ACC112 (cell line): Measurements from ENCODE around the gene KIAA0319L.

Source experiments
- H2AFZ ChIP-seq: fragments of 200-600 bp; sonication (generic); one replicate; pipeline ENCODE4 v1.6.0; 2017; ENCODE audit warnings: antibody characterized with exemption, low read length; ENCODE audit not compliant: unreplicated experiment
- H3K27ac ChIP-seq: fragments of 200-600 bp; sonication (generic); 2 replicates; pipeline ENCODE4 v1.5.1; 2014; ENCODE audit warnings: low read depth, mild to moderate bottlenecking, antibody characterized with exemption, low read length, moderate library complexity
- H3K27me3 ChIP-seq: fragments of 200-600 bp; sonication (generic); 2 replicates; pipeline ENCODE4 v1.6.1; 2014; ENCODE audit warnings: mild to moderate bottlenecking, antibody characterized with exemption, low read length, moderate library complexity, mixed read lengths; ENCODE audit not compliant: insufficient read depth
- H3K36me3 ChIP-seq: fragments of 200-600 bp; sonication (generic); 2 replicates; pipeline ENCODE4 v1.6.1; 2016; ENCODE audit warnings: mild to moderate bottlenecking, antibody characterized with exemption, low read length, moderate library complexity, mixed read lengths; ENCODE audit not compliant: insufficient read depth
- H3K4me1 ChIP-seq: fragments of 200-600 bp; sonication (generic); one replicate; pipeline ENCODE4 v1.6.1; 2016; ENCODE audit warnings: low read length, mixed read lengths; ENCODE audit not compliant: insufficient read depth, unreplicated experiment, control insufficient read depth
- H3K4me3 ChIP-seq: fragments of 200-600 bp; sonication (generic); 2 replicates; pipeline ENCODE4 v1.5.1; 2014; ENCODE audit warnings: mild to moderate bottlenecking, low read depth, low read length
- H3K79me2 ChIP-seq: fragments of 200-600 bp; sonication (generic); one replicate; pipeline ENCODE4 v1.6.0; 2016; ENCODE audit warnings: low read length; ENCODE audit not compliant: control insufficient read depth, unreplicated experiment, insufficient read depth

Gene KIAA0319L

DNA sequence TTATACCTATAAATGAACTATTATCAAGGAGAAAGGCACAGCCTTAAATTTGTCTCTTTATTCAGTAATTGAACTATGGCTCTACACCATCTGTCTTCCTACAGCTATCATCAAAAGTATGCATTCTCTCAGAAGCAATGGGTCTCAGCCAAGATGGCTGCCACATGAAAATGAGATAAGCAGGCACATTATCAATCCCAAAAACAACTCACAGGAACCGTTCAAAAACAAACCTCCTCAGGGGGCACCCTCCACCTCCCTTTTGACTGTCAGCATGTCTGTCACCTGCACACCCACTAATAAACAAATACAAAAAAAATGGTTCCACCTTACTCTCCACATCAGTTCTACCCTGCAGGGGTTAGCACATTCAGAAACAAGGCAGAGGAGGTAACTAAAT is 23.6 kb downstream of the KIAA0319L start:
- Histone ChIP-seq H3K36me3 (peaks cover 35% of the 10 kb centered on the region), H3K4me3 (no peak overlapping the region), H2AFZ (no peak overlapping the region), H3K4me1 (peaks cover 9% of the 10 kb centered on the region), H3K27me3 (no peaks in the 10 kb centered on the region), H3K79me2 (peaks cover 9% of the 10 kb centered on the region), H3K27ac (no peak overlapping the region)

GRCh38 chr1:35532497-35533223 is 24.5 kb downstream of the KIAA0319L start:
- no peak overlapping the region for H2AFZ ChIP-seq
- H3K4me3 ChIP-seq, result no peak overlapping the region
- H3K79me2 ChIP-seq, result peaks cover 9% of the 10 kb centered on the region
- peaks cover 35% of the 10 kb centered on the region for H3K36me3 ChIP-seq
- no peaks in the 10 kb centered on the region for H3K27me3 ChIP-seq
- H3K27ac ChIP-seq, result no peak overlapping the region
- peaks cover 1% of the 10 kb centered on the region for H3K4me1 ChIP-seq

- Histone ChIP-seq H3K36me3 (peaks cover 32% of the 10 kb centered on the region), H3K27me3 (no peaks in the 10 kb centered on the region), H3K27ac (no peak overlapping the region), H3K79me2 (peaks cover 2% of the 10 kb centered on the region), H3K4me3 (no peak overlapping the region), H2AFZ (no peak overlapping the region), H3K4me1 (no peaks in the 10 kb centered on the region)
Measured at GRCh38 chr1:35531368-35531767, 25.8 kb downstream of the KIAA0319L start.

GRCh38 chr1:35530946-35531345 is 26.3 kb downstream of the KIAA0319L start:
- Histone ChIP-seq H3K27me3 (no peaks in the 10 kb centered on the region), H2AFZ (no peak overlapping the region), H3K27ac (no peak overlapping the region), H3K4me1 (no peaks in the 10 kb centered on the region), H3K79me2 (no peaks in the 10 kb centered on the region), H3K36me3 (peaks cover 31% of the 10 kb centered on the region), H3K4me3 (no peak overlapping the region)

GRCh38 chr1:35530168-35530567 is 27.0 kb downstream of the KIAA0319L start:
- H2AFZ ChIP-seq, result no peak overlapping the region
- no peaks in the 10 kb centered on the region for H3K79me2 ChIP-seq
- H3K4me3 ChIP-seq, result no peak overlapping the region
- H3K4me1 ChIP-seq, result no peaks in the 10 kb centered on the region
- H3K36me3 ChIP-seq, result peaks cover 35% of the 10 kb centered on the region
- no peak overlapping the region for H3K27ac ChIP-seq
- H3K27me3 ChIP-seq, result no peaks in the 10 kb centered on the region

- Histone ChIP-seq H3K4me3 (no peak overlapping the region), H3K79me2 (no peaks in the 10 kb centered on the region), H3K36me3 (peaks cover 4% of the 10 kb centered on the region), H3K4me1 (no peaks in the 10 kb centered on the region), H2AFZ (no peak overlapping the region), H3K27me3 (no peaks in the 10 kb centered on the region), H3K27ac (no peak overlapping the region)
Measured at GRCh38 chr1:35524106-35524505, 33.1 kb downstream of the KIAA0319L start.

DNA sequence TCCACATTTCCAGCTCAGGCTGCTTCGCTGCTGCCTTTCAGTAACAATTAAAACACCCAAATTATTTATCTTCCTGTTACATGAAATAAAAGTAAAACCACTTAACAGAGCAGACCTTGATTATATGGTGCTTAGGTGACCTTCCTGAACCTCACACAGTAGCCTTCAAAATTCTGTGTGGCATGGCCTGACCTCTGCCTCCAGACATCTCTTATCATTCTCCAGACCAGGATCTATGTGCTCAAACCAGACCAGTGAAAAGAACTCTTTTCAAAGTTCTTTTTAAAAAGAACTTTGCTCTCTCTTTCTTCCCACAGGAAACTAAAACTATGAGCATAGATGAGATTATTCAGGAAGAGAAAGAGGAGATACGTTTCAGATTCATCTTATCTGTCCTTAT is 37.8 kb downstream of the KIAA0319L start:
- peaks cover 8% of the 10 kb centered on the region for H3K79me2 ChIP-seq

GRCh38 chr1:35518183-35518582 is 39.0 kb downstream of the KIAA0319L start:
- H2AFZ ChIP-seq, result no peak overlapping the region
- no peaks in the 10 kb centered on the region for H3K27me3 ChIP-seq
- no peaks in the 10 kb centered on the region for H3K4me1 ChIP-seq
- H3K4me3 ChIP-seq, result no peak overlapping the region
- H3K27ac ChIP-seq, result no peak overlapping the region
- no peaks in the 10 kb centered on the region for H3K36me3 ChIP-seq
- peaks cover 13% of the 10 kb centered on the region for H3K79me2 ChIP-seq

More for the DNA sequence above, 37.8 kb downstream of the KIAA0319L start:
- no peak overlapping the region for H2AFZ ChIP-seq
- no peaks in the 10 kb centered on the region for H3K36me3 ChIP-seq
- H3K4me3 ChIP-seq, result no peak overlapping the region
- H3K4me1 ChIP-seq, result no peaks in the 10 kb centered on the region
- H3K27me3 ChIP-seq, result no peaks in the 10 kb centered on the region
- H3K27ac ChIP-seq, result no peak overlapping the region

DNA sequence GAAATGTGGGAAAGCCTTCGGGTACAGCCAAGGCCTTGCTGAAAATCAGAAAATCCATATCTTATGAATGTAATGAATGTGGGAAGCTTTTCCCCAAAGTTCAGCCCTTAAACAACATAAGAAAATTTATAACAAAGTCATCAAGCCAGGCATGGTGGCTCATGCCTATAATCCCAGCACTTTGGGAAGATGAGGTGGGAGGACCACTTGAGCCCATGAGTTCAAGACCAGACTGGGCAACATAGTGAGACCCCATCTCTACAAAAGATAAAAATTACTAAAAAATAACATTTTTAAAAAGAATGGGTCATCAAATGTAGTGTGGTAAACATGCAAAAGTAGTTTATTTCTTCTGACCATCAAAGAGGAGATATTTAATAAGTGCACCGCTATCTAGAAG is 45.9 kb downstream of the KIAA0319L start:
- Histone ChIP-seq H3K4me3 (no peak overlapping the region), H3K27me3 (no peaks in the 10 kb centered on the region), H3K4me1 (peaks cover 17% of the 10 kb centered on the region), H2AFZ (no peak overlapping the region), H3K79me2 (peaks cover 31% of the 10 kb centered on the region), H3K27ac (no peak overlapping the region), H3K36me3 (no peaks in the 10 kb centered on the region)

DNA sequence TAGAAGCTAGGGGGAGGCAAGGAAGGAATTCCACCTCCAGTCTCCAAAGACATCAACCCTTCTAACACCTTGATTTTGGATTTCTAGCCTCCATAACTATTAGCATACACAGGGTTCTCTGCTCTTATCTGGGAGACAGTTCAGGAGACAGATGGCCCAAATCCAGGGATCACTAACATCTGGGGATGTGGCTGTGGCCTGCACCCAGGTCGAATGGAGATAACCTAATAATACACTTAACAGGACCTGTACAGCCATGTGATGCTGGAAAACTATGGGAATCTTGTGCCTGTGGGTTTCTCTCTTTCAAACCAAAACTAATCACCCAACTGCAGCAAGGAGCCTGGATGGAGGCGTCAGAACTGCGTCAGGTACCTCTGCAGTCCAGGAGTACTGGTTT is 47.6 kb downstream of the KIAA0319L start:
- no peaks in the 10 kb centered on the region for H3K36me3 ChIP-seq
- H3K27ac ChIP-seq, result no peak overlapping the region
- peaks cover 30% of the 10 kb centered on the region for H3K79me2 ChIP-seq

GRCh38 chr1:35507947-35508346 is 49.3 kb downstream of the KIAA0319L start:
- Histone ChIP-seq H3K27me3 (no peaks in the 10 kb centered on the region), H3K36me3 (0 out of 2 replicates have a peak, but pooled peaks cover 5% of the 10 kb centered on the region), H3K27ac (no peak overlapping the region), H2AFZ (no peak overlapping the region), H3K4me3 (no peak overlapping the region), H3K79me2 (peaks cover 24% of the 10 kb centered on the region), H3K4me1 (peaks cover 27% of the 10 kb centered on the region)

More for the DNA sequence above, 47.6 kb downstream of the KIAA0319L start:
- Histone ChIP-seq H3K4me3 (no peak overlapping the region), H3K4me1 (peaks cover 27% of the 10 kb centered on the region), H2AFZ (no peak overlapping the region), H3K27me3 (no peaks in the 10 kb centered on the region)
